CD14-positive monocyte (primary cell): ENCODE measurements around the gene EGLN2. TPM values are rescaled to one million over a fixed set of nuclear protein-coding genes. Genes with fewer than 3 reads are reported as not detected.
"Not testable (repeated sequence)": the region's sequence is repeated elsewhere in the genome, so short reads cannot be mapped to it uniquely, and the experiment has no call there.

Experiments
- DNase-seq, 3 donors: peaks; one replicate each; pipeline ENCODE4 v3.0.0-alpha.2; 2011 to 2022
- H2AFZ ChIP-seq: 2 replicates; pipeline ENCODE4 v1.6.0; 2012; ENCODE audit warnings: mild to moderate bottlenecking, low read depth, low read length, inconsistent platforms; ENCODE audit not compliant: insufficient read depth, poor library complexity, severe bottlenecking
- H3K27ac ChIP-seq, 2 donors: 1 replicate in 1 of 2; 2 replicates in 1 of 2; pipeline ENCODE4 v1.5.1; 2012 to 2013; ENCODE audit warnings: low read length in 2 of 2, control low read depth in 1 of 2, inconsistent platforms in 1 of 2, low read depth in 1 of 2, mild to moderate bottlenecking in 1 of 2
- H3K27me3 ChIP-seq, 2 donors: one replicate each; pipeline versions ENCODE4 v1.6.0 to v1.6.1; 2011 to 2013; ENCODE audit warnings: low read length in 2 of 2; ENCODE audit not compliant: control insufficient read depth in 2 of 2, insufficient read depth in 2 of 2
- H3K36me3 ChIP-seq, 2 donors: replicated peaks in 1 of 2; 1 replicate in 1 of 2; 2 replicates in 1 of 2; pipeline versions ENCODE4 v1.5.1 to v1.6.1; 2012 to 2013; ENCODE audit warnings: low read length in 2 of 2, control low read depth in 1 of 2, inconsistent platforms in 1 of 2, mild to moderate bottlenecking in 1 of 2; ENCODE audit not compliant: insufficient read depth in 2 of 2, control insufficient read depth in 1 of 2
- H3K4me1 ChIP-seq, 2 donors: 1 replicate in 1 of 2; 2 replicates in 1 of 2; pipeline versions ENCODE4 v1.5.1 to v1.6.1; 2012 to 2013; ENCODE audit warnings: low read length in 2 of 2, control low read depth in 1 of 2, inconsistent platforms in 1 of 2, mild to moderate bottlenecking in 1 of 2, moderate library complexity in 1 of 2; ENCODE audit not compliant: insufficient read depth in 2 of 2, control insufficient read depth in 1 of 2
- H3K4me2 ChIP-seq: replicated peaks from 2 replicates; pipeline ENCODE3; 2012; ENCODE audit warnings: low read length, moderate library complexity, mild to moderate bottlenecking; ENCODE audit not compliant: poor library complexity, severe bottlenecking; ENCODE audit errors: extremely low read depth
- H3K4me3 ChIP-seq, 3 experiments: fragments of 200-600 bp in 1 of 3; sonication (generic) in 1 of 3; replicated peaks in 1 of 3; 1 replicate in 2 of 3; 2 replicates in 1 of 3; pipeline ENCODE4 v1.5.1; 2011 to 2013; ENCODE audit warnings: low read length in 3 of 3, mild to moderate bottlenecking in 3 of 3, control low read depth in 2 of 3, low read depth in 2 of 3, inconsistent platforms in 1 of 3, moderate library complexity in 1 of 3
- H3K79me2 ChIP-seq: 2 replicates; pipeline ENCODE4 v1.6.0; 2012; ENCODE audit warnings: mild to moderate bottlenecking, control low read depth, inconsistent platforms, low read length, moderate library complexity; ENCODE audit not compliant: insufficient read depth
- H3K9ac ChIP-seq: 2 replicates; pipeline ENCODE4 v1.6.0; 2017; ENCODE audit warnings: low read length, mild to moderate bottlenecking; ENCODE audit not compliant: insufficient read depth, poor library complexity, severe bottlenecking
- H3K9me3 ChIP-seq, 2 donors: replicated peaks in 1 of 2; 1 replicate in 1 of 2; 2 replicates in 1 of 2; pipeline versions ENCODE4 v1.5.1 to v1.6.1; 2012 to 2013; ENCODE audit warnings: low read length in 2 of 2, control low read depth in 1 of 2; ENCODE audit not compliant: control insufficient read depth in 1 of 2, insufficient read depth in 1 of 2
- H4K20me1 ChIP-seq: 2 replicates; pipeline ENCODE4 v1.6.0; 2012; ENCODE audit warnings: mild to moderate bottlenecking, low read length, control low read depth, moderate library complexity; ENCODE audit not compliant: insufficient read depth
- H3K27ac Mint-ChIP-seq, 7 donors: one replicate each; pipeline ENCODE4 v1.8.0; 2020; ENCODE audit warnings: mild to moderate bottlenecking in 7 of 7, mixed read lengths in 7 of 7, moderate library complexity in 6 of 7, inconsistent platforms in 2 of 7
- H3K27me3 Mint-ChIP-seq, 3 donors: one replicate each; pipeline ENCODE4 v1.8.0; 2021 to 2022; ENCODE audit warnings: low read depth in 3 of 3, mild to moderate bottlenecking in 3 of 3, mixed read lengths in 3 of 3, moderate library complexity in 3 of 3, inconsistent platforms in 1 of 3
- H3K36me3 Mint-ChIP-seq, 2 donors: one replicate each; pipeline ENCODE4 v1.8.0; 2020; ENCODE audit warnings: mixed read lengths in 2 of 2, inconsistent platforms in 1 of 2, mild to moderate bottlenecking in 1 of 2
- H3K4me1 Mint-ChIP-seq: one replicate; pipeline ENCODE4 v1.8.0; 2020; ENCODE audit warnings: mild to moderate bottlenecking, mixed read lengths
- H3K4me3 Mint-ChIP-seq, 2 donors: one replicate each; pipeline ENCODE4 v1.8.0; 2020; ENCODE audit warnings: mild to moderate bottlenecking in 2 of 2, mixed read lengths in 2 of 2, moderate library complexity in 1 of 2
- H3K9me3 Mint-ChIP-seq, 7 donors: one replicate each; pipeline ENCODE4 v1.8.0; 2020 to 2022; ENCODE audit warnings: mixed read lengths in 7 of 7, mild to moderate bottlenecking in 6 of 7, moderate library complexity in 6 of 7, inconsistent platforms in 2 of 7
- CTCF ChIP-seq: fragments of 200-600 bp; IDR thresholded peaks from one replicate; pipeline ENCODE4 v1.8.0; 2022; ENCODE audit warnings: antibody characterized with exemption, mild to moderate bottlenecking
- WGBS: methylation state at CpG from one replicate; pipeline ENCODE4 v1.1.5; 2013; ENCODE audit warnings: missing lambda C conversion rate; ENCODE audit not compliant: insufficient coverage; 5-methylcytosine and 5-hydroxymethylcytosine counted together
- intact Hi-C, 2 donors: fragments of 100-400 bp; cut with micrococcal nuclease; formaldehyde crosslinking; loops; one replicate each; pipeline versions ENCODE4 v1.15.0 to v1.15.1; 2023
- polyA plus RNA-seq, 3 donors: library from polyadenylated mRNA; depleted of rRNA in 1 of 3; unstranded in 2 of 3; stranded (reverse) in 1 of 3; fragments of 300-500 nt in 2 of 3; fragments of >200 nt in 1 of 3; fragmentation: Illumina TruSeq in 2 of 3; gene quantifications; 1 replicate in 2 of 3; 2 replicates in 1 of 3; pipeline ENCODE4 v1.2.3, GENCODE V29; 2012 to 2021

The EGLN2 gene
- polyA plus RNA-seq, 3 donors, result 60.6 to 76.8 (median 64.5) TPM

- no peak overlapping the region for H3K4me3 ChIP-seq
- H3K9me3 Mint-ChIP-seq, result peaks cover 0 to 2% (median 0%) of the 10 kb centered on the region in 7 donors
- H3K36me3 Mint-ChIP-seq, result peaks cover 78 to 94% of the 10 kb centered on the region in 2 donors
- no peaks in the 10 kb centered on the region for H3K27me3 ChIP-seq
- intact Hi-C loops, result no loop called here
- peaks cover 36% of the 10 kb centered on the region for H3K79me2 ChIP-seq
- peak overlapping the region in 1 of 2 donors; percentile 51 for H3K27ac ChIP-seq
- no peak overlapping the region for H3K4me3 Mint-ChIP-seq
- peak overlapping the region in 2 of 7 donors; percentile 1 to 51 for H3K27ac Mint-ChIP-seq
- no peak overlapping the region for H3K9ac ChIP-seq
- WGBS, result 95% methylated on average over 7 of the region's 10 CpGs
- TF ChIP-seq CTCF, result no peak
- H3K27me3 Mint-ChIP-seq, result no peaks in the 10 kb centered on the region
- peaks cover 64% of the 10 kb centered on the region for H4K20me1 ChIP-seq
- no peaks in the 10 kb centered on the region for H3K4me1 ChIP-seq
- DNase-seq, result no peak
- H2AFZ ChIP-seq, result no peak overlapping the region
- H3K4me1 Mint-ChIP-seq, result no peaks in the 10 kb centered on the region
- no peak overlapping the region for H3K4me2 ChIP-seq
- no peaks in the 10 kb centered on the region for H3K9me3 ChIP-seq
- H3K36me3 ChIP-seq, result peaks cover 73 to 92% of the 10 kb centered on the region in 2 donors
Measured at GRCh38 chr19:40763963-40764362, 35.0 kb upstream of the EGLN2 start.

- not testable (repeated sequence) for H3K4me3 ChIP-seq
Measured at GRCh38 chr19:40766385-40766784, 32.6 kb upstream of the EGLN2 start.

More at GRCh38 chr19:40766385-40766784, 32.6 kb upstream of the EGLN2 start:
- intact Hi-C loops, H3K4me2 ChIP-seq, H3K4me3 Mint-ChIP-seq, H3K4me1 ChIP-seq, H3K9ac ChIP-seq, H3K27ac Mint-ChIP-seq, H3K27ac ChIP-seq, H3K27me3 Mint-ChIP-seq, H3K4me1 Mint-ChIP-seq, H3K9me3 ChIP-seq, H2AFZ ChIP-seq, DNase-seq, H3K27me3 ChIP-seq: not testable (repeated sequence)
- peaks cover 0 to 14% (median 4%) of the 10 kb centered on the region in 7 donors for H3K9me3 Mint-ChIP-seq
- peaks cover 63 to 86% of the 10 kb centered on the region in 2 donors for H3K36me3 Mint-ChIP-seq
- Histone ChIP-seq H3K36me3 (peaks cover 49 to 76% of the 10 kb centered on the region in 2 donors), H4K20me1 (peaks cover 42% of the 10 kb centered on the region), H3K79me2 (peaks cover 22% of the 10 kb centered on the region)
- 100% methylated on average over 5 of the region's 13 CpGs for WGBS
